ENCODE measurements around the gene TANGO6.
"Not testable (repeated sequence)": the region's sequence is repeated elsewhere in the genome, so short reads cannot be mapped to it uniquely, and the experiment has no call there.

The TANGO6 gene

GRCh38 chr16:68973611-68974120, 130.3 kb downstream of the TANGO6 start:
- no peak for DNase-seq

- no peak for DNase-seq
Measured at GRCh38 chr16:68978303-68978954, 135.1 kb downstream of the TANGO6 start.

GRCh38 chr16:68980695-68981315, 137.5 kb downstream of the TANGO6 start:
- DNase-seq = no peak

- DNase-seq = no peak
Measured at GRCh38 chr16:68981971-68982370, 138.6 kb downstream of the TANGO6 start.

- DNase-seq = no peak
Measured at GRCh38 chr16:68984467-68984866, 141.1 kb downstream of the TANGO6 start.

GRCh38 chr16:68985268-68985667, 141.9 kb downstream of the TANGO6 start:
- no peak for DNase-seq

- DNase-seq = no peak
Measured at GRCh38 chr16:68985855-68986254, 142.5 kb downstream of the TANGO6 start.

- DNase-seq = no peak
Measured at GRCh38 chr16:68987734-68988457, 144.6 kb downstream of the TANGO6 start.

GRCh38 chr16:68990172-68990845, 147.0 kb downstream of the TANGO6 start:
- DNase-seq = not testable (repeated sequence)

GRCh38 chr16:68991075-68991474, 147.7 kb downstream of the TANGO6 start:
- no peak for DNase-seq

- DNase-seq = no peak
Measured at GRCh38 chr16:68992521-68992920, 149.2 kb downstream of the TANGO6 start.

- no peak for DNase-seq
Measured at GRCh38 chr16:68993456-68993855, 150.1 kb downstream of the TANGO6 start.

GRCh38 chr16:68993885-68994284, 150.6 kb downstream of the TANGO6 start:
- DNase-seq = no peak

GRCh38 chr16:68994324-68994723, 151.0 kb downstream of the TANGO6 start:
- DNase-seq = no peak

- DNase-seq = no peak
Measured at GRCh38 chr16:68995011-68995504, 151.7 kb downstream of the TANGO6 start.

GRCh38 chr16:68997564-68997963, 154.2 kb downstream of the TANGO6 start:
- no peak for DNase-seq

- no peak for DNase-seq
Measured at GRCh38 chr16:68999114-68999513, 155.8 kb downstream of the TANGO6 start.

GRCh38 chr16:69003500-69003899, 160.2 kb downstream of the TANGO6 start:
- DNase-seq = no peak

GRCh38 chr16:69005641-69006355, 162.5 kb downstream of the TANGO6 start:
- DNase-seq = no peak

- no peak for DNase-seq
Measured at GRCh38 chr16:69012906-69013305, 169.6 kb downstream of the TANGO6 start.

- no peak for DNase-seq
Measured at GRCh38 chr16:69013991-69014390, 170.7 kb downstream of the TANGO6 start.

- no peak for DNase-seq
Measured at GRCh38 chr16:69014811-69015210, 171.5 kb downstream of the TANGO6 start.

All from activated T-cell treated with anti-CD3 and anti-CD28 coated beads for 4 hours (primary cell).